ENCODE data around the gene NUP93. TPM values are rescaled to one million over a fixed set of nuclear protein-coding genes. Genes with fewer than 3 reads are reported as not detected.
"Not testable (repeated sequence)": the region's sequence is repeated elsewhere in the genome, so short reads cannot be mapped to it uniquely, and the experiment has no call there.

NUP93 gene
- total RNA-seq, 1 donor from 2014 or later: 52.7 TPM

DNA sequence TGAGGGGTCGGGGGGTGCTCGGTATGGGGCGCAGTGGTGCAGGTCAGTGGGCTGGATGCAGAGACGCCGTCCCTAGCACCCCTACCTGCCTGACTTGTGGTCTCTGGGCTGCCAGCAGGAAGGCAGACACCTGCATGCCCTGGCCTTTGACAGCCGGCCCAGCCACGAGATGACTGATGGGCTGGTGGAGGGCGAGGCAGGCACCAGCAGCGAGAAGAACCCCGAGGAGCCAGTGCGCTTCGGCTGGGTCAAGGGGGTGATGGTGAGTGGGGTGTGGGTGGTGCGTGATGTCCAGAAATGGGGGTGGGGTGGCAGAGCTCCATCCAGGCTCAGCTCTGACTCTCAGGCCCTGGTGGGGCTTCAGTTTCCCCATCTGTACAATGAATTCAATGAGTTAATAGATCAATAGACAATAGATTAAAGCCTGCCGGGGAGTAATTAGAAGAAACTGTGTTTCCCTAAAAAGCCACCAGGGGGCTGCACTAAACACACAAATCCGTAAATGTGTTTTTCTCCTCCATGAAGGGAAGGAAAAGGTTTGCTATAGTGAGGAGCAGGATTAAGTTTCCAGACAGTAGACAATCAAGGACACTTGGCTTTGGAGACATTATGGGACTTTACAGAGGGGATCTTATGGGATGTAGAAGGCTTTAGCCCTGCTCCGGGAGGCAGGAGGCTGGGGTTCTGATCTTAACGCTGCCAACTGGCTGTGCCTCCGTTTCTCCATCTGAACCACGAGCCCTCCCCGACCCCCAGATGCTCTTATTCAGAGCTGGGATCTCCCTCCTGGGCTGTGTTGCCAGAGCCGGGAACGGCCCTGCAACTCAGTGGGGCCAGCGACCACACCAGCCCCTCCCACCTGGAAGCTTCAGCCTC is 137.3 kb downstream of the NUP93 start:
- no peak for DNase-seq (ENCODE audit: low spot score)

GRCh38 chr16:56868175-56868574 is 138.2 kb downstream of the NUP93 start:
- DNase-seq (ENCODE audit: low spot score): no peak

DNA sequence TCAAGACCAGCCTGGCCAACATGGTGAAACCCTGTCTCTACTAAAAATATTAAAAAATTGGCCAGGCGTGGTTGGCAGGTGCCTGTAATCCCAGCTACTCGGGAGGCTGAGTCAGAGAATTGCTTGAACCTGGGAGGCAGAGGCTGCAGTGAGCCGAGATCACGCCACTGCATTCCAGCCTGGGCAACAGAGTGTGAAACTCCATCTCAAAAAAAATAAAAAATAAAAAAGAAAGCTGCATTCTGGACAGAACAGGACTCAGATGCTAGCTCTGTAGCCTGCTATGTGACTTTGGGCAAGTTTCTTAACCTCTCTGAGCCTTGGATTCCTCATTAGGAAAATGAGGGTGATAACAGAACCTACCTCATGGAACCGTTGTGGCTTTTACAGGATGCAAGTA is 138.8 kb downstream of the NUP93 start:
- DNase-seq (ENCODE audit: low spot score): not testable (repeated sequence)

- DNase-seq (ENCODE audit: low spot score): no peak
These were observed 139.8 kb downstream of the NUP93 start for GRCh38 chr16:56869513-56870275.

DNA sequence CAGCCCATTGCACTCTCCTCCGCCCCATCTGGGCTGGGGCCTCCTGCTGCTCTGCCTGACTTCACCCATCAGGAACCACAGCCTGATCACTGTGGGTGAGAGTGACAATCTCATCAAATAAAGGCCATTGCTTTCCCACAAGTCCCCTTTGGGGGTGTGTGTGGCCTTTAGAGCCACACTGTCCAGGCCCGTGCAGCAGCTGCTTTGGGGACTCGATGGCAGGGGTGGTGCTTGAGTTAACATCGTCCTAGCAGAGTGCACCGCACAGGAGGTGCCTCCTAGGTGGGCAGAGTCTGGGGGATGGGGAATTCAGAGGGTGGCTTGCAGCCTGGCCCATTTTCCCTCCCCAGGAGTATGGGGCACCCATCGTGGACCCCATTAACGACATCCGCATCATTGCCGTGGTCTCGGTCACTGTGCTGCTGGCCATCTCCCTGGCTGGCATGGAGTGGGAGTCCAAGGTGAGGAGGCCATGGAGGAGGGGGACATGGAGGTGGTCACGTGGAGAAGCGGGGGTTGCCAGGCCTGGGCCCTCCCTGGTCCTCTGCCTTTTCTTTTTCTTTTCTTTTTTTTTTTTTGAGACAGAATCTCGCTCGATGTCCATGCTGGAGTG is 140.5 kb downstream of the NUP93 start:
- DNase-seq (ENCODE audit: low spot score): no peak

- DNase-seq (ENCODE audit: low spot score): no peak
These were observed 141.3 kb downstream of the NUP93 start for GRCh38 chr16:56871172-56871593.

DNA sequence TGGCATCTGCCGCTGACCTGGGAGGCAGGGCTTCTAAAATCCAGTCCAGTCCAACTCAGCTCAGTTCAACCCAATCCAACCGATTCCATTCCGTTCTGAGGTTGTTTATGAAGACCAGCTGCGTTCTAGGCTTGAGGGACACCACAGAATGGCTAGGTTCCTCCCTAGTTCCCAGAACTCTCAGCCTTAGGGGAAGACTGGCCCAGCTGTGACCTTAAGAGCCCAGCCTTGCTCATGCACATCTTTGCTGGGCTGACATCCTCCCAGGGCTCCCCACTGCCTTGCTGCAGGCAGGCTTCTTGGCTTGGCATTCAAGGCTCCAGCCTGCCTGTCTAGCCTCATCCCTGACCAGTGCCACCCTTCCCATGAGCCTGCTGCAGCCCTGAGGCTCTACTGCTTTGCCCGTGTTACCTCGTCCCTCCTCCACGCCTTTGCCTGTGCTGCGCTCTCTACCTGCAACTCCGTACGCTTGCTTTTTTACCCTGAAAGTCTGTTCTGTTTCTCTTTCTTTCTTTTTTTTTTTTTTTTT is 143.0 kb downstream of the NUP93 start:
- DNase-seq (ENCODE audit: low spot score): no peak

GRCh38 chr16:56874800-56875199 is 144.9 kb downstream of the NUP93 start:
- no peak for DNase-seq (ENCODE audit: low spot score)

DNA sequence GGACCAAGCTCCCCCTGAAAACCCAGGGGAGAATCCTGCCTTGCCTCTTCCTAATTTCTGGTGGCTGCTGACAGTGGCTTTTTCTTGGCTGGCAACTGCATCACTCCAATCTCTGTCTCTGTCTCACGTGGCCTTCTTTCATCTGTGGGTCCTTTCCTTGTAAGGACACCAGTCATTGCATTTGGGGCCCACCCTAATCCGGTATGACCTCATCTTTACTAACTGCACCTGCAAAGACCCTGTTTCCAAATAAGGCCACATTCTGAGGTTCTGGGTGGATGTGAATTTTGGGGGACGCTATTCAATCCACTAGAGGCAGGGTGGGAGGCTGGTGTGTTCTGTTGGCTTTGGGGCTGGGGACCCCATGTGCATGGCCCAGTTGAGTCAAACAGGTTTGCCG is 146.1 kb downstream of the NUP93 start:
- no peak for DNase-seq (ENCODE audit: low spot score)

- no peak for DNase-seq (ENCODE audit: low spot score)
These were observed 147.7 kb downstream of the NUP93 start for GRCh38 chr16:56877486-56878182.

DNA sequence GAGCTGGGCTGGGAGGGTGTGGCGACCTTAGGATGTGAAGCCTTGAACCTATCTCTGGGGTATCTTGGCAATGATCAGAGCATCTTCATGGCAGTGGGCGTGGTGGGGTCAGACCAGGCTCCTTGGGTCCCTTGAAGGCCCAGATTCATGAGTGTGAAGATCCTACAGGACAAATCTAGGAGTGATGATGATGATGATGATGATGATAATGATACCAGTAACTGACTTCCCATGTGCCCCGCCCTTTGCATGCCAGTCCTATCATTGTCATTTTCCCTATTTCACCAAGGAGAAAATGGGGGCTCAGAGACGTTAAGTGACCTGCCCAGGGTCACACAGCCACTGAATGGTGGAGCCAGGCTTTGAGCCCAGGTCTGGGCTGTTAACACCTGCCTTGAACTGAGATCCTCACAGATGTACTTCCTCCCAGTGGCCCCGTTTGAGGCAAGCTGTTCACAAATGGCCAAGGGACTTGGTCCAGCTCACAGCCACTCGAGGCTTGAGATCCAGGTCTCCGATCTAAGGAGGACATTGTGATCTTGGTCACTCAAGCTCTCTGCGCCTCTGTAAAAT is 148.4 kb downstream of the NUP93 start:
- no peak for DNase-seq (ENCODE audit: low spot score)

GRCh38 chr16:56879276-56879675 is 149.3 kb downstream of the NUP93 start:
- no peak for DNase-seq (ENCODE audit: low spot score)

DNA sequence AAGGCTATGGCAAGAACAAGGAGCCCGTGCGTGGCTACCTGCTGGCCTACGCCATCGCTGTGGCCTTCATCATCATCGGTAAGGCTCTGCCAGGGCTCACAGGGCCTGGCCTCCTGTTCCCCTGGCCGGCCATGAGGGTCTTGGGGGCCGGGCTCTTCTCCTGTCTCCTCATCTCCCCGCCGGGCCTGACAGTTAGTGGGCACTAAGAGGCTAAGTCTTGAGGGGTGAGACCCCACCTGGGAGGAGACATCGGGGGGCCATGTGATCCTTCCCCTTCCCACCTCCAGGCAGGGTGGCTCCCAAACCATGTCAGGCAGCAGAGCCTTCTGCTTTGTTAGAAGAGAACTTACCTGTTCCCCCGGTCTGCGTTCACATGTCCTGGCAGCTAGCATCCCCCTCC is 150.2 kb downstream of the NUP93 start:
- DNase-seq (ENCODE audit: low spot score): no peak

GRCh38 chr16:56880685-56881084 is 150.8 kb downstream of the NUP93 start:
- no peak for DNase-seq (ENCODE audit: low spot score)

GRCh38 chr16:56882077-56882800 is 152.3 kb downstream of the NUP93 start:
- DNase-seq (ENCODE audit: low spot score): no peak

DNA sequence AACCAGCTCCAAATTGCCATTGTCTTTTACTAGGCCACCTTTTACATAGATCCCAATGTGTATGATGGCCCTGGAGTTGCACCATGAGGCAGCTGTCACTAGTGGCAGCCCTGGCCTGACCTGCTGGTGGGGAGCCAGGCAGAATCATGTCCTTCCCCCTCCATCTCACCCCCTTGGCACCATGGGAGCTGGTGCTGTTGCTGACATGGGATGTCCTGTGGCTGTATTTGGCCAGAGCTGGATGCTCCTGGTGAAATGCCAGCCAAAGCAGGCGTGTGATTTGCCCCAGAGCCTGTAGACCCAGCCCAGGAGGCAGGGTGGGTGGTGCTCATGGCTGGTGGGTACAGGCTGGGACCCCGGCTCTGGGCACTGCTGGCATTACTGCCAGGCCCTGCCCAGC is 153.7 kb downstream of the NUP93 start:
- no peak for DNase-seq (ENCODE audit: low spot score)

GRCh38 chr16:56884026-56884582 is 154.2 kb downstream of the NUP93 start:
- DNase-seq (ENCODE audit: low spot score): no peak

DNA sequence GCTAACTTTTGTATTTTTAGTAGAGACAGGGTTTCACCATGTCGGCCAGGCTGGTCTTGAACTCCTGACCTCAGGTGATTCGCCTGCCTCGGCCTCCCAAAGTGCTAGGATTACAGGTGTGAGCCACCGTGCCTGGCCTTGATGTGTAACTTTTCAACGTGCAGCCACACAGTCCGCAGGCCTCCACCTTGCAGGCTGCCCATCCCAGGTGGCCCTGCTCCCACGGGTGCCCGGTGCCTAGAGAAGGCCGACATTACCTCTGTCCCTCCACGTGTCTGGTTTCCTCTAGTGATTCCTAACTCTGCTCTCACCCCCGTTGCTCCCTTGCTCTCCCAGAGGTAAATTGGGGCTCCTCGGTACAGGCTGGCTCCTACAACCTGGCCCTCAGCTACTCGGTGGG is 155.0 kb downstream of the NUP93 start:
- not testable (repeated sequence) for DNase-seq (ENCODE audit: low spot score)

DNA sequence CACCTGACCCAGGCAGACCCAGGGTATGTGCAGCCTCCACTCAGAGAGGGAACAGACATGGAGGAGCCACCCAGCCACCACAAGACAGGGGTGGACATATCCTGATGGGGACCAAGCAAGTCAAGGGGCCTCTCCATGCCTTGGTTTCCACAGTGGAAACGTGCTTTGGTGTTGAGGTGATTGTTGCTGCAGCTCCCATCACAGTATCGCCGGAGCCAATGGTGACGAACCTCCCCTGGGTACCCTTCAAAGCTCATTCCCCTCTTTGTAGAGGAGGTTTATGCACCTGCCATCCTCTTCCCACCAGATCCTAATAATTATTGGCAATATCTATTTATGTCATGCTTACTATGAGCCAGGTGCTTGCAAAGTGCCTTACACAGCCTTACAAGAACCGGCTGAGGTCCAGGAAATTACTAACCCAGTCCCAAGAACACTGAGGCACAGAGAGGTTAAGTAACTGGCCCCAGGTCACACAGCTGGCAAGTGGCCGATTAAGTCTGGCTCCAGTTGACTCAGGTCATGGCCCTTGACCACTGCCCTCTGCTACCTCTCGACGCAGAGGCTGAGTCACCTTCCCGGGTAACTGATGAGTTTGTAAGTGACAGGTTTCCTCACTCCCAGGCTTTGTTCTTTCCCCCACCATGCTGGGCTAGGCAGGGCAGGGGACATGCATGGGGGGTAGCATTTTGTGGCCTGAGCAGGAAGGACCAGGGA is 155.7 kb downstream of the NUP93 start:
- DNase-seq (ENCODE audit: low spot score): no peak
